ENCODE measurements around the gene SEPTIN6.
"Not testable (repeated sequence)": the region's sequence is repeated elsewhere in the genome, so short reads cannot be mapped to it uniquely, and the experiment has no call there.

The SEPTIN6 gene

GRCh38 chrX:119682019-119682989, 10.7 kb downstream of the SEPTIN6 start:
- Mint-ChIP-seq H3K27ac (peak overlapping the region; percentile 90), H3K4me3 (peak overlapping the region; percentile 84), H3K4me1 (peaks cover 59% of the 10 kb centered on the region), H3K36me3 (peaks cover 56% of the 10 kb centered on the region), H3K9me3 (no peaks in the 10 kb centered on the region)
- DNase-seq (ENCODE audit: low spot score in 2 of 2) (peak in 1 of 2 donors; percentile 51), ATAC-seq (peak; percentile 51)

- peaks cover 47% of the 10 kb centered on the region for H3K36me3 Mint-ChIP-seq
- peaks cover 40% of the 10 kb centered on the region for H3K4me1 Mint-ChIP-seq
- H3K27ac Mint-ChIP-seq: peak overlapping the region; percentile 88
- H3K9me3 Mint-ChIP-seq: no peaks in the 10 kb centered on the region
- ATAC-seq: peak; percentile 44
- H3K4me3 Mint-ChIP-seq: peak overlapping the region; percentile 69
- no peak for DNase-seq (ENCODE audit: low spot score in 2 of 2)
Observed at GRCh38 chrX:119677654-119677981, 15.3 kb downstream of the SEPTIN6 start.

- no peak for ATAC-seq
- Mint-ChIP-seq H3K4me1 (peaks cover 34% of the 10 kb centered on the region), H3K9me3 (no peaks in the 10 kb centered on the region), H3K36me3 (peaks cover 46% of the 10 kb centered on the region), H3K27ac (peak overlapping the region; percentile 88), H3K4me3 (peak overlapping the region; percentile 69)
- DNase-seq (ENCODE audit: low spot score in 2 of 2): no peak
Observed at GRCh38 chrX:119676949-119677653, 15.9 kb downstream of the SEPTIN6 start.

- peaks cover 74% of the 10 kb centered on the region for H3K36me3 Mint-ChIP-seq
- DNase-seq (ENCODE audit: low spot score in 2 of 2) (no peak), ATAC-seq (no peak)
- H3K4me3 Mint-ChIP-seq: no peak overlapping the region
- peaks cover 15% of the 10 kb centered on the region for H3K4me1 Mint-ChIP-seq
- no peak overlapping the region for H3K27ac Mint-ChIP-seq
- H3K9me3 Mint-ChIP-seq: no peaks in the 10 kb centered on the region
Observed at GRCh38 chrX:119673336-119673735, 19.6 kb downstream of the SEPTIN6 start.

GRCh38 chrX:119672426-119672825, 20.5 kb downstream of the SEPTIN6 start:
- Mint-ChIP-seq H3K27ac (no peak overlapping the region), H3K9me3 (no peaks in the 10 kb centered on the region), H3K4me3 (no peak overlapping the region), H3K36me3 (peaks cover 83% of the 10 kb centered on the region), H3K4me1 (peaks cover 9% of the 10 kb centered on the region)
- DNase-seq (ENCODE audit: low spot score in 2 of 2) (no peak), ATAC-seq (no peak)

- no peak for DNase-seq (ENCODE audit: low spot score in 2 of 2)
- H3K36me3 Mint-ChIP-seq: peaks cover 98% of the 10 kb centered on the region
- H3K27ac Mint-ChIP-seq: peak overlapping the region; percentile 26
Observed at GRCh38 chrX:119669424-119670037, 23.4 kb downstream of the SEPTIN6 start.

GRCh38 chrX:119667111-119667878, 25.7 kb downstream of the SEPTIN6 start:
- H3K9me3 Mint-ChIP-seq: no peaks in the 10 kb centered on the region
- H3K4me1 Mint-ChIP-seq: peaks cover 10% of the 10 kb centered on the region
- DNase-seq (ENCODE audit: low spot score in 2 of 2) (no peak), ATAC-seq (no peak)
- peaks cover 98% of the 10 kb centered on the region for H3K36me3 Mint-ChIP-seq
- peak overlapping the region; percentile 45 for H3K27ac Mint-ChIP-seq
- no peak overlapping the region for H3K4me3 Mint-ChIP-seq

More at GRCh38 chrX:119669424-119670037, 23.4 kb downstream of the SEPTIN6 start:
- no peak overlapping the region for H3K4me3 Mint-ChIP-seq
- peaks cover 5% of the 10 kb centered on the region for H3K4me1 Mint-ChIP-seq
- ATAC-seq: no peak
- no peaks in the 10 kb centered on the region for H3K9me3 Mint-ChIP-seq

- H3K4me1 Mint-ChIP-seq: peaks cover 17% of the 10 kb centered on the region
- DNase-seq (ENCODE audit: low spot score in 2 of 2); H3K4me3 Mint-ChIP-seq; H3K27ac Mint-ChIP-seq; H3K9me3 Mint-ChIP-seq; ATAC-seq: not testable (repeated sequence)
- H3K36me3 Mint-ChIP-seq: peaks cover 100% of the 10 kb centered on the region
Observed at GRCh38 chrX:119664877-119665276, 28.1 kb downstream of the SEPTIN6 start.

GRCh38 chrX:119661486-119661885, 31.5 kb downstream of the SEPTIN6 start:
- Mint-ChIP-seq H3K27ac (no peak overlapping the region), H3K4me3 (no peak overlapping the region), H3K36me3 (peaks cover 98% of the 10 kb centered on the region), H3K4me1 (peaks cover 33% of the 10 kb centered on the region), H3K9me3 (no peaks in the 10 kb centered on the region)
- DNase-seq (ENCODE audit: low spot score in 2 of 2) (no peak), ATAC-seq (no peak)

- DNase-seq (ENCODE audit: low spot score in 2 of 2) (no peak), ATAC-seq (no peak)
- Mint-ChIP-seq H3K27ac (peak overlapping the region; percentile 56), H3K4me3 (no peak overlapping the region), H3K9me3 (no peaks in the 10 kb centered on the region), H3K4me1 (peaks cover 38% of the 10 kb centered on the region), H3K36me3 (peaks cover 97% of the 10 kb centered on the region)
Observed at GRCh38 chrX:119659522-119659921, 33.4 kb downstream of the SEPTIN6 start.

- Mint-ChIP-seq H3K27ac (peak overlapping the region; percentile 83), H3K9me3 (no peaks in the 10 kb centered on the region), H3K36me3 (peaks cover 96% of the 10 kb centered on the region), H3K4me1 (peaks cover 37% of the 10 kb centered on the region), H3K4me3 (peak overlapping the region; percentile 9)
- ATAC-seq (peak; percentile 95), DNase-seq (ENCODE audit: low spot score in 2 of 2) (peak in 1 of 2 donors; percentile 53)
Observed at GRCh38 chrX:119655125-119655524, 37.8 kb downstream of the SEPTIN6 start.

- Mint-ChIP-seq H3K27ac (peak overlapping the region; percentile 86), H3K4me3 (no peak overlapping the region), H3K9me3 (no peaks in the 10 kb centered on the region), H3K4me1 (peaks cover 30% of the 10 kb centered on the region), H3K36me3 (peaks cover 96% of the 10 kb centered on the region)
- DNase-seq (ENCODE audit: low spot score in 2 of 2): no peak
- no peak for ATAC-seq
Observed at GRCh38 chrX:119654112-119654531, 38.8 kb downstream of the SEPTIN6 start.

GRCh38 chrX:119648421-119648775, 44.6 kb downstream of the SEPTIN6 start:
- Mint-ChIP-seq H3K4me1 (peaks cover 28% of the 10 kb centered on the region), H3K36me3 (peaks cover 99% of the 10 kb centered on the region), H3K4me3 (peak overlapping the region; percentile 46), H3K9me3 (no peaks in the 10 kb centered on the region), H3K27ac (peak overlapping the region; percentile 77)
- peak; percentile 1 for ATAC-seq
- DNase-seq (ENCODE audit: low spot score in 2 of 2): no peak

GRCh38 chrX:119647552-119648420, 45.2 kb downstream of the SEPTIN6 start:
- ATAC-seq (peak; percentile 97), DNase-seq (ENCODE audit: low spot score in 2 of 2) (peak; percentile 18 to 79)
- Mint-ChIP-seq H3K36me3 (peaks cover 99% of the 10 kb centered on the region), H3K4me3 (peak overlapping the region; percentile 46), H3K27ac (peak overlapping the region; percentile 77), H3K9me3 (no peaks in the 10 kb centered on the region), H3K4me1 (peaks cover 28% of the 10 kb centered on the region)
